HepG2 (cell line): ENCODE measurements around the gene NOP14. TPM values are rescaled to one million over a fixed set of nuclear protein-coding genes. Genes with fewer than 3 reads are reported as not detected.

Experiments used
- ADNP ChIP-seq: sonication (generic); formaldehyde crosslinking; IDR thresholded peaks from 2 replicates; pipeline ENCODE4 v1.4.0; 2020; ENCODE audit warnings: missing genetic modification reagents
- CBX1 ChIP-seq: IDR thresholded peaks from one replicate; pipeline ENCODE4 v1.6.1; 2016; ENCODE audit warnings: antibody characterized with exemption, low read depth
- CREB1 ChIP-seq, 2 experiments: fragments of 450-650 bp in 1 of 2; IDR thresholded peaks; 2 replicates each; pipeline ENCODE4 v1.6.1; 2016 to 2017; ENCODE audit warnings: control low read depth in 1 of 2, mild to moderate bottlenecking in 1 of 2, missing compliant biosample characterization in 1 of 2, missing genetic modification characterization in 1 of 2
- DPF2 ChIP-seq: sonication (generic); formaldehyde crosslinking; IDR thresholded peaks from 2 replicates; pipeline ENCODE4 v1.4.0; 2020; ENCODE audit warnings: mild to moderate bottlenecking, low read depth, missing genetic modification reagents, borderline replicate concordance
- GZF1 ChIP-seq: sonication (generic); formaldehyde crosslinking; IDR thresholded peaks from 2 replicates; pipeline ENCODE4 v1.5.1; 2020; ENCODE audit warnings: mild to moderate bottlenecking, missing genetic modification reagents
- KLF9 ChIP-seq: IDR thresholded peaks from 2 replicates; pipeline ENCODE4 v1.6.1; 2016; ENCODE audit warnings: low read depth
- MBD4 ChIP-seq: IDR thresholded peaks from 2 replicates; pipeline ENCODE4 v1.6.1; 2012; ENCODE audit warnings: low read length, inconsistent platforms, borderline replicate concordance
- NFYB ChIP-seq: sonication (generic); formaldehyde crosslinking; IDR thresholded peaks from 2 replicates; pipeline ENCODE4 v1.4.0; 2020; ENCODE audit warnings: missing genetic modification reagents
- NFYC ChIP-seq: IDR thresholded peaks from 2 replicates; pipeline ENCODE4 v1.6.1; 2016; ENCODE audit warnings: missing genetic modification reagents, missing compliant biosample characterization
- PAF1 ChIP-seq: IDR thresholded peaks from 2 replicates; pipeline ENCODE4 v1.6.1; 2016; ENCODE audit warnings: missing genetic modification reagents, missing compliant biosample characterization
- RFXANK ChIP-seq: IDR thresholded peaks from 2 replicates; pipeline ENCODE4 v1.6.1; 2016
- RNF2 ChIP-seq: fragments of 450-650 bp; conservative IDR thresholded peaks from 2 replicates; pipeline ENCODE4 v1.6.1; 2016; ENCODE audit warnings: low read depth
- RXRB ChIP-seq: IDR thresholded peaks from 2 replicates; pipeline ENCODE4 v1.6.1; 2016; ENCODE audit warnings: borderline replicate concordance, missing genetic modification reagents, missing compliant biosample characterization
- SP1 ChIP-seq, 2 experiments: fragments of 450-650 bp in 1 of 2; sonication (generic) in 1 of 2; formaldehyde crosslinking in 1 of 2; IDR thresholded peaks; 2 replicates each; pipeline versions ENCODE4 v1.4.0 to v1.6.1; 2016 to 2020; ENCODE audit warnings: missing genetic modification reagents in 1 of 2
- THAP11 ChIP-seq: IDR thresholded peaks from 2 replicates; pipeline ENCODE4 v1.6.1; 2016; ENCODE audit warnings: missing biosample characterization, missing genetic modification reagents
- ZBTB3 ChIP-seq: sonication (generic); formaldehyde crosslinking; IDR thresholded peaks from 2 replicates; pipeline ENCODE4 v1.4.0; 2020; ENCODE audit warnings: low read depth, mild to moderate bottlenecking, moderate library complexity, missing genetic modification reagents, borderline replicate concordance
- ZNF382 ChIP-seq: sonication (generic); formaldehyde crosslinking; IDR thresholded peaks from 2 replicates; pipeline ENCODE4 v1.5.0; 2020; ENCODE audit warnings: missing genetic modification reagents, mild to moderate bottlenecking, borderline replicate concordance
- ZNF557 ChIP-seq: sonication (generic); formaldehyde crosslinking; IDR thresholded peaks from 2 replicates; pipeline ENCODE4 v1.4.0; 2020; ENCODE audit warnings: missing genetic modification reagents
- ZNF567 ChIP-seq: sonication (generic); formaldehyde crosslinking; IDR thresholded peaks from 2 replicates; pipeline ENCODE4 v1.8.1; 2023; ENCODE audit warnings: mild to moderate bottlenecking, missing genetic modification reagents, borderline replicate concordance
- ZNF772 ChIP-seq: sonication (generic); formaldehyde crosslinking; IDR thresholded peaks from 2 replicates; pipeline ENCODE4 v1.5.0; 2020; ENCODE audit warnings: mild to moderate bottlenecking, missing genetic modification reagents
- ZNF775 ChIP-seq: sonication (generic); formaldehyde crosslinking; IDR thresholded peaks from 2 replicates; pipeline ENCODE4 v1.4.0; 2020; ENCODE audit warnings: missing genetic modification reagents, mild to moderate bottlenecking, moderate library complexity, borderline replicate concordance
- polyA plus RNA-seq, 8 experiments: library from polyadenylated mRNA; depleted of rRNA in 3 of 8; stranded (reverse) in 7 of 8; unstranded in 1 of 8; fragments of >200 nt; fragmentation: Illumina TruSeq in 4 of 8; extraction: Trizol in 4 of 8; gene quantifications; 2 replicates each; pipeline versions ENCODE4 v1.2.1 to v1.2.3, GENCODE V29; 2011 to 2016; ENCODE audit warnings: low read depth in 4 of 8, missing spikeins in 1 of 8, mixed read lengths in 1 of 8; ENCODE audit not compliant: insufficient read depth in 1 of 8
- total RNA-seq, 5 experiments: library from RNA; depleted of rRNA; stranded (reverse); fragments of >200 nt; fragmentation: Illumina TruSeq; extraction: Trizol; gene quantifications; 2 replicates each; pipeline ENCODE4 v1.2.3, GENCODE V29; 2016; ENCODE audit warnings: low read depth in 1 of 5
- TF ChIP-seq, protein P1 (sequence below): IDR thresholded peaks from 2 replicates; pipeline ENCODE4 v1.6.1; 2016; ENCODE audit warnings: low read depth
- TF ChIP-seq, protein P2 (sequence below), 2 experiments: sonication (generic) in 1 of 2; formaldehyde crosslinking in 1 of 2; IDR thresholded peaks; 2 replicates each; pipeline versions ENCODE4 v1.4.0 to v1.6.1; 2016 to 2020; ENCODE audit warnings: borderline replicate concordance in 1 of 2, low read depth in 1 of 2, mild to moderate bottlenecking in 1 of 2, missing genetic modification reagents in 1 of 2
- TF ChIP-seq, protein P3 (sequence below): sonication (generic); formaldehyde crosslinking; IDR thresholded peaks from 2 replicates; pipeline ENCODE4 v1.8.0; 2022; ENCODE audit warnings: mild to moderate bottlenecking, missing genetic modification reagents, moderate library complexity

NOP14 gene
- total and polyA plus RNA-seq, 2 of the 13 experiments (the other 11 are each of a cell fraction or from before 2014, with no cell fraction given), result 6.9 to 47.9 TPM

DNA sequence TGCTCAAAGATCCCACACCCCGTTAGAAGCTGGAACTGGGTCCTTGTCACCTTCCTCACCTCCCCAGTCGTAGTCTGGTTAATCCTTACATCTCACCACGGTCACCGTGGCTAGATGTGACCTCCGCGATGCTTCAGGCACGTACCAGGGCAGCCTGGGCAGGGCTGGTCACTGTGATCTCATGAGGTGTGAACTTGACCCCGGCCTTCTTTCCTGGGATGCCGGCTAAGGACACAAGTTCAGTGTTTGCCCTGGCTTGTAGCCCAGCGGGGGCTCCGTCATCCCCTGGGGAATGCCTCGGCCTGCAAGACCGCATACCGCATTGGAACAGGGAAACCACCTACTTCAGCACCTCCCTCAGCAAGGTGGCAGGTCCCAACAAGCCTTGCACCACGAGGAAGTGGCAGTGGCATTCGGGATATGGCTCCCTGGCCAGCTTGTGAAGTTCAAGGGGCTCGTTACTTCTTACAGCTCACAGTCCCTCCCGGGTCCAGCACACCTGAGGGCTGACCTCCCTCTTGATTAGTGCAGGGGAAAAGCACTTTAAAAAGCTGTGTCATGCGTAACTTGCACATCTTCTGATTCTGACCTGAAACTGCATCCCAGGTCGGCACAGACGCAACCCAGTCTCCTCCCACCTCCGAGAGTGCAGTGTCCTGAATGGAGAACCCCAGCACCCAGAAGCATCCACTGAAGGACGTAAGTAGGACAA is 25.9 kb downstream of the NOP14 start (continued):
- 0 out of 2 replicates have a peak, but pooled peaks have one; percentile 38 for TF ChIP-seq GZF1 (CRISPR knock-in tag)
- TF ChIP-seq RXRB (CRISPR knock-in tag), result peak; percentile 99
- peak; percentile 76; the same call in 1 of the 2 replicates for TF ChIP-seq THAP11 (CRISPR knock-in tag)
- no peak for TF ChIP-seq ZBTB3 (CRISPR knock-in tag)
- no peak for TF ChIP-seq KLF9
- peak; percentile 75; the same call in 1 of the 2 replicates for TF ChIP-seq ZNF772 (CRISPR knock-in tag)
- TF ChIP-seq CREB1 (IDR thresholded peaks at IDR 0.05), result no peak
- peak; percentile 77 for TF ChIP-seq CREB1 (CRISPR knock-in tag; IDR thresholded peaks at IDR 0.05)
- TF ChIP-seq ADNP (CRISPR knock-in tag), result no peak
- TF ChIP-seq MBD4, result no peak
- peak; percentile 69; the same call in 1 of the 2 replicates for TF ChIP-seq PAF1 (CRISPR knock-in tag)
- peak; percentile 67; the same call in 1 of the 2 replicates for TF ChIP-seq DPF2 (CRISPR knock-in tag)
- TF ChIP-seq ZNF382 (CRISPR knock-in tag), result no peak
- TF ChIP-seq, protein P1, sequence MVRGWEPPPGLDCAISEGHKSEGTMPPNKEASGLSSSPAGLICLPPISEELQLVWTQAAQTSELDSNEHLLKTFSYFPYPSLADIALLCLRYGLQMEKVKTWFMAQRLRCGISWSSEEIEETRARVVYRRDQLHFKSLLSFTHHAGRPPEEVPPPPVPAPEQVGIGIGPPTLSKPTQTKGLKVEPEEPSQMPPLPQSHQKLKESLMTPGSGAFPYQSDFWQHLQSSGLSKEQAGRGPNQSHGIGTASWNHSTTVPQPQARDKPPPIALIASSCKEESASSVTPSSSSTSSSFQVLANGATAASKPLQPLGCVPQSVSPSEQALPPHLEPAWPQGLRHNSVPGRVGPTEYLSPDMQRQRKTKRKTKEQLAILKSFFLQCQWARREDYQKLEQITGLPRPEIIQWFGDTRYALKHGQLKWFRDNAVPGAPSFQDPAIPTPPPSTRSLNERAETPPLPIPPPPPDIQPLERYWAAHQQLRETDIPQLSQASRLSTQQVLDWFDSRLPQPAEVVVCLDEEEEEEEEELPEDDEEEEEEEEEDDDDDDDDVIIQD (CRISPR knock-in tag), result peak; percentile 63; the same call in 1 of the 2 replicates
- no peak for TF ChIP-seq SP1 (IDR thresholded peaks at IDR 0.05)
- TF ChIP-seq SP1 (CRISPR knock-in tag; IDR thresholded peaks at IDR 0.05), result no peak
- TF ChIP-seq NFYC, result 0 out of 2 replicates have a peak, but pooled peaks have one; percentile 15
- TF ChIP-seq ZNF557 (CRISPR knock-in tag), result no peak
- no peak for TF ChIP-seq ZNF775 (CRISPR knock-in tag)
- TF ChIP-seq CBX1, result no peak
- TF ChIP-seq NFYB, result no peak
- TF ChIP-seq, protein P2, sequence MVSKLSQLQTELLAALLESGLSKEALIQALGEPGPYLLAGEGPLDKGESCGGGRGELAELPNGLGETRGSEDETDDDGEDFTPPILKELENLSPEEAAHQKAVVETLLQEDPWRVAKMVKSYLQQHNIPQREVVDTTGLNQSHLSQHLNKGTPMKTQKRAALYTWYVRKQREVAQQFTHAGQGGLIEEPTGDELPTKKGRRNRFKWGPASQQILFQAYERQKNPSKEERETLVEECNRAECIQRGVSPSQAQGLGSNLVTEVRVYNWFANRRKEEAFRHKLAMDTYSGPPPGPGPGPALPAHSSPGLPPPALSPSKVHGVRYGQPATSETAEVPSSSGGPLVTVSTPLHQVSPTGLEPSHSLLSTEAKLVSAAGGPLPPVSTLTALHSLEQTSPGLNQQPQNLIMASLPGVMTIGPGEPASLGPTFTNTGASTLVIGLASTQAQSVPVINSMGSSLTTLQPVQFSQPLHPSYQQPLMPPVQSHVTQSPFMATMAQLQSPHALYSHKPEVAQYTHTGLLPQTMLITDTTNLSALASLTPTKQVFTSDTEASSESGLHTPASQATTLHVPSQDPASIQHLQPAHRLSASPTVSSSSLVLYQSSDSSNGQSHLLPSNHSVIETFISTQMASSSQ (IDR thresholded peaks at IDR 0.05; ENCODE audit: low read depth), result no peak
- TF ChIP-seq, protein P2 (CRISPR knock-in tag; IDR thresholded peaks at IDR 0.05; ENCODE audit: borderline replicate concordance), result peak; percentile 72; the same call in 1 of the 2 replicates
- no peak for TF ChIP-seq RFXANK (CRISPR knock-in tag)
- TF ChIP-seq, protein P3, sequence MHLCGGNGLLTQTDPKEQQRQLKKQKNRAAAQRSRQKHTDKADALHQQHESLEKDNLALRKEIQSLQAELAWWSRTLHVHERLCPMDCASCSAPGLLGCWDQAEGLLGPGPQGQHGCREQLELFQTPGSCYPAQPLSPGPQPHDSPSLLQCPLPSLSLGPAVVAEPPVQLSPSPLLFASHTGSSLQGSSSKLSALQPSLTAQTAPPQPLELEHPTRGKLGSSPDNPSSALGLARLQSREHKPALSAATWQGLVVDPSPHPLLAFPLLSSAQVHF (CRISPR knock-in tag), result no peak
- TF ChIP-seq RNF2, result no peak
- no peak for TF ChIP-seq ZNF567 (CRISPR knock-in tag)
